ENCODE measurements around the gene HDAC4.

The HDAC4 gene

GRCh38 chr2:239256350-239256743 lies 144.5 kb downstream of the HDAC4 start:
- no peak overlapping the region for H3K4me3 ChIP-seq
- DNase-seq (ENCODE audit: low spot score) = peak; percentile 40
- TF ChIP-seq CTCF (IDR thresholded peaks at IDR 0.05) = no peak
- no peak overlapping the region for H3K27ac ChIP-seq

GRCh38 chr2:239255628-239256349 lies 145.0 kb downstream of the HDAC4 start:
- peak; percentile 21 for DNase-seq (ENCODE audit: low spot score)
- Histone ChIP-seq H3K4me3 (no peak overlapping the region), H3K27ac (no peak overlapping the region)
- no peak for TF ChIP-seq CTCF (IDR thresholded peaks at IDR 0.05)

GRCh38 chr2:239255218-239255617 lies 145.6 kb downstream of the HDAC4 start:
- no peak overlapping the region for H3K4me3 ChIP-seq
- no peak for DNase-seq (ENCODE audit: low spot score)
- no peak overlapping the region for H3K27ac ChIP-seq
- TF ChIP-seq CTCF (IDR thresholded peaks at IDR 0.05) = no peak

GRCh38 chr2:239253701-239254436 lies 147.0 kb downstream of the HDAC4 start:
- DNase-seq (ENCODE audit: low spot score) = peak; percentile 66
- TF ChIP-seq CTCF (IDR thresholded peaks at IDR 0.05) = no peak
- H3K27ac ChIP-seq = no peak overlapping the region
- H3K4me3 ChIP-seq = no peak overlapping the region

- no peak overlapping the region for H3K4me3 ChIP-seq
- peak overlapping the region in 1 of 2 donors; percentile 31 for H3K27ac ChIP-seq
- TF ChIP-seq CTCF (IDR thresholded peaks at IDR 0.05) = no peak
- DNase-seq (ENCODE audit: low spot score) = no peak
Observed at GRCh38 chr2:239253264-239253663, 147.6 kb downstream of the HDAC4 start.

GRCh38 chr2:239252801-239253200 lies 148.0 kb downstream of the HDAC4 start:
- no peak for TF ChIP-seq CTCF (IDR thresholded peaks at IDR 0.05)
- peak overlapping the region in 1 of 2 donors; percentile 31 for H3K27ac ChIP-seq
- DNase-seq (ENCODE audit: low spot score) = peak; percentile 77
- H3K4me3 ChIP-seq = peak overlapping the region; percentile 32

- Histone ChIP-seq H3K27ac (no peak overlapping the region), H3K4me3 (no peak overlapping the region)
- TF ChIP-seq CTCF (IDR thresholded peaks at IDR 0.05) = no peak
- no peak for DNase-seq (ENCODE audit: low spot score)
Observed at GRCh38 chr2:239252393-239252792, 148.4 kb downstream of the HDAC4 start.

Measured in coronary artery (tissue), 2 donors.